ENCODE measurements around the gene GDI1. TPM values are rescaled to one million over a fixed set of nuclear protein-coding genes. Genes with fewer than 3 reads are reported as not detected.

GDI1 gene
- total RNA-seq, 1 donor from 2014 or later = 79.3 TPM

GRCh38 chrX:154443479-154443910, 6.5 kb downstream of the GDI1 start:
- Histone ChIP-seq H3K27me3 (ENCODE audit: low read depth) (no peaks in the 10 kb centered on the region), H3K4me1 (peaks cover 29% of the 10 kb centered on the region), H3K4me3 (peak overlapping the region; percentile 75), H3K36me3 (peaks cover 34% of the 10 kb centered on the region), H3K27ac (replicated peaks) (peak overlapping the region; percentile 86), H3K9me3 (replicated peaks) (no peaks in the 10 kb centered on the region)
- TF ChIP-seq CTCF (IDR thresholded peaks at IDR 0.05; ENCODE audit: borderline replicate concordance) = no peak
- DNase-seq = no peak
- intact Hi-C loops (cut with micrococcal nuclease) = no loop called here

GRCh38 chrX:154443992-154444754, 7.2 kb downstream of the GDI1 start, which contains the start of gene FAM50A:
Gene FAM50A (plus strand): TSS chrX:154444141. CDS start chrX:154444236, 95 bp downstream.
- H3K4me1 ChIP-seq = peaks cover 23% of the 10 kb centered on the region
- intact Hi-C loops (cut with micrococcal nuclease) = no loop called here
- H3K9me3 ChIP-seq (replicated peaks) = no peaks in the 10 kb centered on the region
- H3K27ac ChIP-seq (replicated peaks) = peak within 1 kb of the TSS; percentile 86
- DNase-seq = peak; percentile 87
- TF ChIP-seq CTCF (IDR thresholded peaks at IDR 0.05; ENCODE audit: borderline replicate concordance) = peak; percentile 17
- peaks cover 41% of the 10 kb centered on the region for H3K36me3 ChIP-seq
- H3K4me3 ChIP-seq = peak within 1 kb of the TSS; percentile 75
- H3K27me3 ChIP-seq (ENCODE audit: low read depth) = no peaks in the 10 kb centered on the region

GRCh38 chrX:154444755-154445246, 7.8 kb downstream of the GDI1 start:
- intact Hi-C loops (cut with micrococcal nuclease) = no loop called here
- Histone ChIP-seq H3K4me3 (peak overlapping the region; percentile 75), H3K27me3 (ENCODE audit: low read depth) (no peaks in the 10 kb centered on the region), H3K9me3 (replicated peaks) (no peaks in the 10 kb centered on the region), H3K4me1 (peaks cover 22% of the 10 kb centered on the region), H3K36me3 (peaks cover 47% of the 10 kb centered on the region), H3K27ac (replicated peaks) (peak overlapping the region; percentile 86)
- no peak for TF ChIP-seq CTCF (IDR thresholded peaks at IDR 0.05; ENCODE audit: borderline replicate concordance)
- DNase-seq = no peak

- TF ChIP-seq CTCF (IDR thresholded peaks at IDR 0.05; ENCODE audit: borderline replicate concordance) = no peak
- DNase-seq = no peak
- intact Hi-C loops (cut with micrococcal nuclease) = no loop called here
- H3K4me3 ChIP-seq = no peak overlapping the region
- H3K36me3 ChIP-seq = peaks cover 48% of the 10 kb centered on the region
- no peaks in the 10 kb centered on the region for H3K9me3 ChIP-seq (replicated peaks)
- H3K4me1 ChIP-seq = peaks cover 22% of the 10 kb centered on the region
- H3K27me3 ChIP-seq (ENCODE audit: low read depth) = no peaks in the 10 kb centered on the region
- no peak overlapping the region for H3K27ac ChIP-seq (replicated peaks)
These were observed 8.8 kb downstream of the GDI1 start for GRCh38 chrX:154445776-154446175.

GRCh38 chrX:154446430-154446829, 9.5 kb downstream of the GDI1 start:
- H3K4me3 ChIP-seq = no peak overlapping the region
- H3K9me3 ChIP-seq (replicated peaks) = no peaks in the 10 kb centered on the region
- no peak for TF ChIP-seq CTCF (IDR thresholded peaks at IDR 0.05; ENCODE audit: borderline replicate concordance)
- intact Hi-C loops (cut with micrococcal nuclease) = no loop called here
- H3K27me3 ChIP-seq (ENCODE audit: low read depth) = no peaks in the 10 kb centered on the region
- no peak overlapping the region for H3K27ac ChIP-seq (replicated peaks)
- H3K4me1 ChIP-seq = peaks cover 22% of the 10 kb centered on the region
- H3K36me3 ChIP-seq = peaks cover 44% of the 10 kb centered on the region
- DNase-seq = no peak

Data from left ventricle myocardium inferior (tissue), 1 donor.